H1 (cell line): ENCODE results near the gene CEP89. TPM values are rescaled to one million over a fixed set of nuclear protein-coding genes. Genes with fewer than 3 reads are reported as not detected.

Experiments
- BACH1 ChIP-seq: IDR thresholded peaks from 2 replicates; pipeline ENCODE4 v1.6.1; 2012; ENCODE audit warnings: low read length, improper control_type of control experiment
- EZH2 ChIP-seq: fragments of 200-600 bp; sonication (generic); IDR thresholded peaks from 2 replicates; pipeline ENCODE4 v1.7.1; 2012; ENCODE audit warnings: low read depth, mild to moderate bottlenecking, moderate library complexity, low read length, inconsistent platforms; ENCODE audit not compliant: severe bottlenecking
- FOSL1 ChIP-seq: IDR thresholded peaks from 2 replicates; pipeline ENCODE4 v1.6.1; 2011; ENCODE audit warnings: mild to moderate bottlenecking, low read depth, low read length, moderate library complexity; ENCODE audit not compliant: insufficient read depth
- JUND ChIP-seq: IDR thresholded peaks from 2 replicates; pipeline ENCODE4 v1.6.1; 2011; ENCODE audit warnings: mild to moderate bottlenecking, improper control_type of control experiment, low read length
- RNF2 ChIP-seq: fragments of 200-900, 300-1000 bp; sonication (generic); IDR thresholded peaks from 2 replicates; pipeline ENCODE4 v1.7.1; 2016; ENCODE audit warnings: borderline replicate concordance, low read depth, mild to moderate bottlenecking, antibody characterized with exemption, low read length; ENCODE audit not compliant: poor library complexity, severe bottlenecking; ENCODE audit errors: missing control alignments
- SIN3A ChIP-seq, 2 experiments: IDR thresholded peaks in 1 of 2; conservative IDR thresholded peaks in 1 of 2; 2 replicates each; pipeline ENCODE4 v1.6.1; 2011 to 2012; ENCODE audit warnings: low read length in 2 of 2, improper control_type of control experiment in 1 of 2, low read depth in 1 of 2, mild to moderate bottlenecking in 1 of 2
- SP1 ChIP-seq: IDR thresholded peaks from 2 replicates; pipeline ENCODE4 v1.6.1; 2011; ENCODE audit warnings: low read depth, low read length
- polyA plus RNA-seq, 7 experiments: library from polyadenylated mRNA; depleted of rRNA in 3 of 7; stranded (reverse) in 5 of 7; unstranded in 2 of 7; fragments of >200 nt in 5 of 7; fragments of 200-250 nt in 2 of 7; gene quantifications; 1 replicate in 5 of 7; 2 replicates in 1 of 7; 4 replicates in 1 of 7; pipeline versions ENCODE4 v1.2.1 to v1.2.3, GENCODE V29; 2011 to 2013; ENCODE audit warnings: missing spikeins in 2 of 7, mixed read lengths in 2 of 7
- total RNA-seq: library from RNA; stranded (reverse); fragmentation: NEBNext Ultra II Directional; extraction: Animal tissue kit (Norgen Biotek cat#: 25700); gene quantifications from 2 replicates; pipeline ENCODE4 v1.2.1, GENCODE V29; 2021
- TF ChIP-seq, protein P1 (sequence below): IDR thresholded peaks from 2 replicates; pipeline ENCODE4 v1.6.1; 2012; ENCODE audit warnings: low read length, inconsistent platforms

CEP89 gene
- total and polyA plus RNA-seq, 2 of the 8 experiments (the other 6 are each of a cell fraction or from before 2014, with no cell fraction given): 23.0 to 23.6 TPM

DNA sequence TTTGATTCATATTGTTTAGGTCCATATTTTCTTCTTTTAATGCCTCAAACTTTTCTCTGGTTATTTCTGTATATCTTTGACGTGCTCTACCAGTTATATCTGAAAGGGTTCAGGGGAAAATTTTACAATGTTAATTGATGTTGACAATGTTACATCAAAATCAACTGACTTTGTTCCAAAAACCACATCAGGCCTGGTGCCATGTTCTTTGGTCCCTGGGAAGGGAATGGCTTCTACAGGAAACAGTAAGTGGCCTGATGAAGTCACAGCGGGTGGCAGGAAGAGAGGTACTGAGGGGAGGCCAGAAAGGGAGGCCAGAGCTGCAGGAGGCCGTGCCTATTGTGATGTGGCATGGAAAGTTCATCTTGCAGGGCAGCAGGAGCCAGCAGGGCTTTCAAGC is 38.2 kb downstream of the CEP89 start (continued):
- TF ChIP-seq RNF2 (no peak), FOSL1 (no peak), JUND (no peak), EZH2 (no peak), SIN3A (conservative IDR thresholded peaks at IDR 0.05 in 1 of 2, IDR thresholded peaks at IDR 0.05 in 1 of 2; ENCODE audit: low read depth in 1 of 2, low read length in 2 of 2) (no peak), BACH1 (no peak), SP1 (no peak)
- TF ChIP-seq, protein P1, sequence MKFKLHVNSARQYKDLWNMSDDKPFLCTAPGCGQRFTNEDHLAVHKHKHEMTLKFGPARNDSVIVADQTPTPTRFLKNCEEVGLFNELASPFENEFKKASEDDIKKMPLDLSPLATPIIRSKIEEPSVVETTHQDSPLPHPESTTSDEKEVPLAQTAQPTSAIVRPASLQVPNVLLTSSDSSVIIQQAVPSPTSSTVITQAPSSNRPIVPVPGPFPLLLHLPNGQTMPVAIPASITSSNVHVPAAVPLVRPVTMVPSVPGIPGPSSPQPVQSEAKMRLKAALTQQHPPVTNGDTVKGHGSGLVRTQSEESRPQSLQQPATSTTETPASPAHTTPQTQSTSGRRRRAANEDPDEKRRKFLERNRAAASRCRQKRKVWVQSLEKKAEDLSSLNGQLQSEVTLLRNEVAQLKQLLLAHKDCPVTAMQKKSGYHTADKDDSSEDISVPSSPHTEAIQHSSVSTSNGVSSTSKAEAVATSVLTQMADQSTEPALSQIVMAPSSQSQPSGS: no peak
